GM21360 (cell line): ENCODE measurements around the gene UGT1A1.

Source experiments
- ATAC-seq: cut with Tn5 transposase; IDR thresholded peaks from one replicate; pipeline ENCODE4 v1.9.1; 2021; ENCODE audit warnings: mild to moderate bottlenecking, moderate library complexity; ENCODE audit not compliant: unreplicated experiment

UGT1A1 gene

GRCh38 chr2:233756429-233757081, 3.5 kb upstream of the UGT1A1 start:
- no peak for ATAC-seq

GRCh38 chr2:233758141-233758540, 1.9 kb upstream of the UGT1A1 start:
- ATAC-seq = no peak

- no peak for ATAC-seq
These were observed 1.2 kb upstream of the UGT1A1 start for GRCh38 chr2:233758849-233759248.

- ATAC-seq = no peak
These were observed 1.1 kb downstream of the UGT1A1 start for GRCh38 chr2:233761040-233761769.

- ATAC-seq = no peak
These were observed 4.2 kb downstream of the UGT1A1 start for GRCh38 chr2:233764264-233764663.

GRCh38 chr2:233764761-233765160, 4.7 kb downstream of the UGT1A1 start:
- no peak for ATAC-seq

GRCh38 chr2:233766416-233766815, 6.3 kb downstream of the UGT1A1 start:
- no peak for ATAC-seq

- no peak for ATAC-seq
These were observed 8.0 kb downstream of the UGT1A1 start for GRCh38 chr2:233768076-233768475.

- ATAC-seq = no peak
These were observed 9.2 kb downstream of the UGT1A1 start for GRCh38 chr2:233769260-233769659.

- no peak for ATAC-seq
These were observed 12.1 kb downstream of the UGT1A1 start for GRCh38 chr2:233772153-233772552.

- ATAC-seq = no peak
These were observed 12.5 kb downstream of the UGT1A1 start for GRCh38 chr2:233772583-233772982.

- ATAC-seq = no peak
These were observed 13.8 kb downstream of the UGT1A1 start for GRCh38 chr2:233773854-233774253.

- no peak for ATAC-seq
These were observed 15.3 kb downstream of the UGT1A1 start for GRCh38 chr2:233775414-233775813.

- ATAC-seq = no peak
These were observed 18.0 kb downstream of the UGT1A1 start, which contains the start of gene MROH2A for GRCh38 chr2:233778030-233778429. Gene MROH2A, plus strand, starts transcription at chr2:233778330. Its CDS starts 1,029 bp downstream, at chr2:233779359.

- no peak for ATAC-seq
These were observed 19.7 kb downstream of the UGT1A1 start for GRCh38 chr2:233779722-233780121.

- no peak for ATAC-seq
These were observed 20.7 kb downstream of the UGT1A1 start for GRCh38 chr2:233780771-233781170.

GRCh38 chr2:233789554-233789953, 29.5 kb downstream of the UGT1A1 start:
- no peak for ATAC-seq

GRCh38 chr2:233791151-233791882, 31.2 kb downstream of the UGT1A1 start:
- ATAC-seq = no peak

GRCh38 chr2:233791883-233792329, 31.8 kb downstream of the UGT1A1 start:
- ATAC-seq = no peak

GRCh38 chr2:233792720-233793119, 32.6 kb downstream of the UGT1A1 start:
- ATAC-seq = no peak

- ATAC-seq = no peak
These were observed 33.5 kb downstream of the UGT1A1 start for GRCh38 chr2:233793465-233794127.
